LNCaP clone FGC (cell line): ENCODE measurements around the gene HIPK1.

Source experiments
- DNase-seq: peaks from one replicate; pipeline ENCODE4 v3.0.0-alpha.2; 2011; ENCODE audit warnings: low read depth
- H3K4me3 ChIP-seq: 2 replicates; pipeline ENCODE4 v1.5.1; 2011; ENCODE audit warnings: mild to moderate bottlenecking, low read depth, low read length, control low read depth
- CTCF ChIP-seq: IDR thresholded peaks from 2 replicates; pipeline ENCODE4 v1.5.1; 2012; ENCODE audit warnings: mild to moderate bottlenecking; ENCODE audit not compliant: control insufficient read depth, insufficient read depth; ENCODE audit errors: extremely low read depth

Gene HIPK1

GRCh38 chr1:113972954-113973353, 43.8 kb downstream of the HIPK1 start:
- TF ChIP-seq CTCF, result no peak
- no peak overlapping the region for H3K4me3 ChIP-seq
- no peak for DNase-seq

- TF ChIP-seq CTCF, result no peak
- no peak overlapping the region for H3K4me3 ChIP-seq
- DNase-seq, result no peak
These were observed 46.2 kb downstream of the HIPK1 start for GRCh38 chr1:113975211-113975895.

- DNase-seq, result no peak
- TF ChIP-seq CTCF, result peak; percentile 48
- H3K4me3 ChIP-seq, result no peak overlapping the region
These were observed 47.6 kb downstream of the HIPK1 start for GRCh38 chr1:113976609-113977278.

GRCh38 chr1:113977906-113978305, 48.8 kb downstream of the HIPK1 start:
- H3K4me3 ChIP-seq, result no peak overlapping the region
- no peak for DNase-seq
- TF ChIP-seq CTCF, result no peak

GRCh38 chr1:113978863-113979702, 50.0 kb downstream of the HIPK1 start, which contains the start of gene OLFML3:
OLFML3 (plus strand) TSS chr1:113979474; CDS start chr1:113979517, 43 bp downstream.
- peak; percentile 80 for TF ChIP-seq CTCF
- H3K4me3 ChIP-seq, result no peak within 1 kb of the TSS
- DNase-seq, result peak; percentile 40

- no peak overlapping the region for H3K4me3 ChIP-seq
- no peak for DNase-seq
- no peak for TF ChIP-seq CTCF
These were observed 51.0 kb downstream of the HIPK1 start for GRCh38 chr1:113980110-113980509.
